ENCODE data around the gene DLGAP1.

- no peak for TF ChIP-seq POLR2AphosphoS5 (IDR thresholded peaks at IDR 0.05)
- no peak for TF ChIP-seq CTCF (IDR thresholded peaks at IDR 0.05)
Measured at GRCh38 chr18:4004183-4004829, 450.8 kb downstream of the DLGAP1 start.

Measured in breast epithelium (tissue), 3 donors.